ENCODE data around the gene RICTOR.

RICTOR gene

DNA sequence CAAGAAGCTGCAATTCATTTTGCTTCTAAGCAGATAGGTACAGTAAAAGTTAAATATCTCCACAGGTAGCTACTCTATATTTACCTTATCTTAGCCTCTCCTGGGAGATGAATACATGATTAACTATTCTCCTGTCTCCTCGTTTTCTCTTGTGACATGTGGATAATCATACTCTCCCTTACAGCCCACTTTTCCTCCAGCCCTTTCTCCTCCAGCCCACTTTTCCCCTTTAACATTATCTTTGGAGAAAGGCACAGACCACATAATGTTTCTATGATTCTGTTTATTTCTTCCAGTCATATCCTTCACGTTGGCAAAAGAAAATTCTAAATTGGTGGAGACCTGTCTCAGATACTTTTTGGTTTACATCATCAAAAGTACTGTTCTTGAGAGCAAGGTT, 144.4 kb downstream of the RICTOR start:
- no peak for DNase-seq

- DNase-seq = no peak
Measured at GRCh38 chr5:38927470-38927869, 146.7 kb downstream of the RICTOR start.

GRCh38 chr5:38926121-38926520, 148.1 kb downstream of the RICTOR start:
- no peak for DNase-seq

- DNase-seq = no peak
Measured at GRCh38 chr5:38925154-38925925, 148.9 kb downstream of the RICTOR start.

GRCh38 chr5:38923661-38924451, 150.3 kb downstream of the RICTOR start:
- DNase-seq = no peak

- DNase-seq = no peak
Measured at GRCh38 chr5:38922199-38922598, 152.0 kb downstream of the RICTOR start.

DNA sequence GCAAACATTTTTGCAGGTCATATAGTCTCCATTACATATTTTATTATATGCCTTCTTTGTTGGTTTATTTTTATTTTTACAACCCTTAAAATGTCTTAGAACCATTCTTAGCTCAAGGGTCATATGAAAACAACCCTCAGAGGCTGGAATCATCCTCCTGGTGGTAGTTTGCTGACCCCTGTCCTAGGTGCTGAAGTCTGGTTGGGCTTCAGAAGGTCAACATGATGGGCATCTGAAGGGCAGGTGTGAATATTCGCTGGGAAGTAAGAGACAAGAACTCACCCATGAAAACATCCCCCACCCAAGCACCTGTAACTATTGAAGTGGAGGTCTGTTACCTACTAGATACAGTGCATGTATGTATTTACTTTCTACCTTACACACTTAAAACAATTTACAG, 153.0 kb downstream of the RICTOR start:
- DNase-seq = no peak

DNA sequence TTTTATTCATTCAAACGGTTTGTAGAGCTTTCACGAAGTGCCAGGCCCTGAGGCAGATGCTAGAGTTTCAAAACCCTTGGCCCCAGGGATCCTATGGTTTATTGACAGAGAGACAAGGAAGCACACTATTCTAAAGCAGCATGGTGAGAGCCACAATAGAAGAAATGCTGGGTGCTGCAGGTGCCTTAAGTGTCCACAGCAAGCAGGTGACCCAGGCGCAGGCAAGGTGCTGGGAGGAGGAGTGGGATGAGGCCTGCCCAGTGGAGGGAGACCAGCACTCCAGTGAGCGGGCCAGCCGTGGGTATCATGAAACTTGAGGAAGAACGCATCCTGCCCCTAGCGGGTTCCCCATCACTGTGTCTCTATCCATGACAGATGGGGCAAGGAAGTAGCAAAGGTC, 157.4 kb downstream of the RICTOR start:
- no peak for DNase-seq

DNA sequence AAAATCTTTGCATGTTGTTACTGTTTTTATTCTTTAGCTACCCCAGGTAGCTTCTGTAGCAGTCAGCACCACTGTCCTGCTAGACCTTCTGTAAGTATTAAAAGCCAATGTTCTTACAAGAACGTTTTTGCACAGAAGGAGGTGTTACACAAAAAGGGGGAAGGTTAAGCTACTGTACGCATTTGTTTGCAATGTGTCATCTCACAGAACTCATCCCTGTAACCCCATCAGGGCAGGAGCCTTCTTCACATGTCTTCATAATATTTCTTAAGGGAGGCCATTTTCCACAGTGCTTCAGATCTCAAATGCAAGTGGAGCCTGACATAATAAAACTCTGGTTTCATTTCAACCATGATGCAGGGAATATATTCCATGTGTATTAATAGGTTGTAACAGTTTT, 160.5 kb downstream of the RICTOR start:
- DNase-seq = no peak

GRCh38 chr5:38911933-38912332, 162.3 kb downstream of the RICTOR start:
- no peak for DNase-seq

- no peak for DNase-seq
Measured at GRCh38 chr5:38906503-38906902, 167.7 kb downstream of the RICTOR start.

DNA sequence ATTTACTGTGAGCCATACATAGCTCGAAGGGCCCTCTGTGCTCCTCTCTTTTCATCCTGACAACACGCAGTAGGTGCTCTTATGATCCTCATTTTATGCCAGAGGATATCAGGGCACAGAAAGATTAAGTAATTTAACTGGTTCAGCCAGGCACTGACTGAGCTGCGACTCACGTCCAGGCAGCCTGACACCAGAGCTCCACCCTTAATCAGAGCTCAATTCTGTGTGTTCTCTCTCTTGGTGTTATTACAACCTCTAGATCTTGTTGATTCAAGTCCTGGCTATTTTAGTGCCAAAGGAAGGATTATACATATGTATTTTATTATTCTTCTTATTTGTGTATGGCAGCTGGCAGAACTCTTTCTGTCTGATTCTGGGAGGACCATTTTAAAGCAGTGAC, 168.7 kb downstream of the RICTOR start:
- DNase-seq = no peak

DNA sequence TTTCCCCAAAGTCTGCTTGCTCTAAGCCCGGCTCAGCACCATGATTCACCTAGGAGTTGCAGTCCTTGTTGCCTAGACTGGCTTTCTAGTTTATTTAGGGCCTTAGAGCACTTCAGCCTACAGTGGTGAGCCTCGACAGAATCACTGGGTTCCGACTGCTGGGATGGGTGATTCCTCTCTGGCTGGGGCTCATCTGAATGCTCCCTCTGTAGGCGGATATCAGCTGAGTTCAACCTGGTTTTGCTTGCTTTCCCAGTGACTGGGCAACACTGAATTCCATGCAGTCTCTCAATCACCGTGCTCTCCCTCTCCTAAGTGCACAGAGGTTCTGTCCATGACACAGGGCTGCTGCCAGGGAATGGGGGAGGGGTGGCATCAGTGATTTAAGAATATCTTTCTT, 174.3 kb downstream of the RICTOR start:
- no peak for DNase-seq

- no peak for DNase-seq
Measured at GRCh38 chr5:38896760-38897159, 177.4 kb downstream of the RICTOR start.

DNA sequence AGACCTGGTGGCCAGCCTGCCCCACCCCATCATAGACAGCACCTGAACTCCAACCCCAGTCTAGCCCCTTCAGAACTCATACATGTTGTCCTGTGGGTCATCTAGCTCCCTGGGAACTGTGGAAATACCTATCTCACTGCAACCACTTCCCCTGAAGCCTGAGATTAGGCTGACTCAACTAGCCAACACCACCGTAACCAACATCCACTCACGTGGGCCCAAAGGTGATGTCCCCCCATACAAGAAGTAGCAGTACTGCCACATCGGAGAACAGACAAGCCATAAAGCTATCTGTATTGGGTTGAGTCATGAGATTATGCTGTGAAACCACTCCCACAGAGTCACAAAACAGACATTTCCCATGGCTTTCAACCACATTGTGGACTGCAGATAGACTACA, 181.8 kb downstream of the RICTOR start:
- no peak for DNase-seq

DNA sequence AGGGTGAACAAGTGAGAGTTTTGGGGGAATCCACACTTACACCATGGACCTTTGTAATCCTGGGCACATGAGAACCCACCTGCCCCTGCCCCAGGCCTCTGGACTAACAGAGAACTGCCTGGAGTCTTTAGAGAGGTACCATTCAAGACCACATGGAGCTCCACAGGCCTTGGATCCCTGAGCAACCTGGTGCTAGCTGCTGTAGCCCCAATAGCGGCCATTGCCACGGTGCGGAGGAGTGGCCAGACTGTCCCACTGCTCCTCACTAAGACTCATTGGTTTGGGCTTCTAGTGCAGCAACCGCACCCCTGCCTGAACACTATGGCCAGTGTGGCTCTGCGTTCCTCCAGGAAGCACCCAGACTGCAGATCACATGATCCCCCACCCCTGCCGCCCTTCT, 182.6 kb downstream of the RICTOR start:
- DNase-seq = no peak

- DNase-seq = no peak
Measured at GRCh38 chr5:38889424-38889823, 184.8 kb downstream of the RICTOR start.

GRCh38 chr5:38888041-38888440, 186.2 kb downstream of the RICTOR start:
- no peak for DNase-seq

Data from GOT3 (cell line).